ENCODE data around the gene SCARF2. TPM values are rescaled to one million over a fixed set of nuclear protein-coding genes. Genes with fewer than 3 reads are reported as not detected.
"Not testable (repeated sequence)": the region's sequence is repeated elsewhere in the genome, so short reads cannot be mapped to it uniquely, and the experiment has no call there.

SCARF2 gene
- polyA plus RNA-seq, 1 donor from 2014 or later = 0.16 TPM

- H3K27ac Mint-ChIP-seq, H3K4me1 Mint-ChIP-seq, H3K9me3 Mint-ChIP-seq, H3K36me3 Mint-ChIP-seq, H3K4me3 Mint-ChIP-seq: not testable (repeated sequence)
- H3K27me3 Mint-ChIP-seq = peaks cover 12% of the 10 kb centered on the region
Observed at GRCh38 chr22:20378684-20379083, 58.9 kb downstream of the SCARF2 start.

GRCh38 chr22:20378110-20378509, 59.5 kb downstream of the SCARF2 start:
- Mint-ChIP-seq H3K4me1 (peaks cover 0 to 4% (median 0%) of the 10 kb centered on the region in 3 donors), H3K4me3 (no peak overlapping the region), H3K27ac (no peak overlapping the region), H3K27me3 (peaks cover 12% of the 10 kb centered on the region), H3K9me3 (peaks cover 0 to 4% (median 2%) of the 10 kb centered on the region in 3 donors), H3K36me3 (no peaks in the 10 kb centered on the region)

GRCh38 chr22:20376983-20377382, 60.6 kb downstream of the SCARF2 start:
- not testable (repeated sequence) for H3K27ac Mint-ChIP-seq, H3K36me3 Mint-ChIP-seq, H3K4me1 Mint-ChIP-seq, H3K4me3 Mint-ChIP-seq, H3K9me3 Mint-ChIP-seq
- H3K27me3 Mint-ChIP-seq = peaks cover 12% of the 10 kb centered on the region

GRCh38 chr22:20376281-20376680, 61.3 kb downstream of the SCARF2 start:
- not testable (repeated sequence) for H3K9me3 Mint-ChIP-seq, H3K27me3 Mint-ChIP-seq, H3K4me3 Mint-ChIP-seq, H3K27ac Mint-ChIP-seq, H3K36me3 Mint-ChIP-seq, H3K4me1 Mint-ChIP-seq

Other genes with a start within 250 kb of the SCARF2 start
- gene RTN4R, start 169.5 kb downstream of the SCARF2 start, polyA plus RNA-seq = not detected
- 63.5 TPM for gene DGCR6L, start 117.8 kb downstream of the SCARF2 start, polyA plus RNA-seq
- gene ZNF74, start 43.7 kb downstream of the SCARF2 start, polyA plus RNA-seq = 6.6 TPM
- gene KLHL22, start 58.0 kb upstream of the SCARF2 start, polyA plus RNA-seq = 20.8 TPM
- 50.2 TPM for gene MED15, start 69.8 kb upstream of the SCARF2 start, polyA plus RNA-seq